Loucy (cell line): ENCODE results near the gene HORMAD1.

ENCODE experiments used
- H2AFZ ChIP-seq: fragments of 200-600 bp; sonication (generic); 2 replicates; pipeline ENCODE4 v1.6.0; 2016; ENCODE audit warnings: antibody characterized with exemption, mild to moderate bottlenecking, low read length, moderate library complexity
- H3F3A ChIP-seq: fragments of 200-600 bp; 2 replicates; pipeline ENCODE4 v1.6.0; 2016; ENCODE audit warnings: antibody characterized with exemption, low read depth, mild to moderate bottlenecking
- H3K27me3 ChIP-seq: fragments of 200-600 bp; sonication (generic); 2 replicates; pipeline ENCODE4 v1.6.1; 2014; ENCODE audit warnings: low read length, mild to moderate bottlenecking; ENCODE audit not compliant: insufficient read depth, poor library complexity, severe bottlenecking
- H3K36me3 ChIP-seq: fragments of 200-600 bp; sonication (generic); 2 replicates; pipeline ENCODE4 v1.6.1; 2016; ENCODE audit warnings: low read length; ENCODE audit not compliant: insufficient read depth
- H3K4me1 ChIP-seq: fragments of 200-600 bp; sonication (generic); 2 replicates; pipeline ENCODE4 v1.5.1; 2014; ENCODE audit warnings: low read length, mild to moderate bottlenecking; ENCODE audit not compliant: insufficient read depth, poor library complexity, severe bottlenecking
- H3K4me2 ChIP-seq: fragments of 200-600 bp; sonication (generic); 2 replicates; pipeline ENCODE4 v1.6.0; 2014; ENCODE audit warnings: antibody characterized with exemption, low read length, low read depth, mild to moderate bottlenecking; ENCODE audit not compliant: poor library complexity, severe bottlenecking
- H3K4me3 ChIP-seq: fragments of 200-600 bp; sonication (generic); 2 replicates; pipeline ENCODE4 v1.5.1; 2014; ENCODE audit warnings: low read length, mild to moderate bottlenecking, mixed read lengths; ENCODE audit not compliant: poor library complexity, severe bottlenecking
- H3K79me2 ChIP-seq: fragments of 200-600 bp; sonication (generic); 2 replicates; pipeline ENCODE4 v1.6.1; 2014; ENCODE audit warnings: low read length; ENCODE audit not compliant: insufficient read depth
- H3K9ac ChIP-seq: fragments of 200-600 bp; sonication (generic); 2 replicates; pipeline ENCODE4 v1.6.0; 2014; ENCODE audit warnings: mild to moderate bottlenecking, low read depth, low read length, moderate library complexity; ENCODE audit not compliant: poor library complexity, severe bottlenecking
- H3K9me2 ChIP-seq: fragments of 200-600 bp; sonication (generic); replicated peaks from 2 replicates; pipeline ENCODE4 v1.6.1; 2016; ENCODE audit warnings: low read depth, low read length, mixed read lengths
- H3K9me3 ChIP-seq: fragments of 200-600 bp; sonication (generic); 2 replicates; pipeline ENCODE4 v1.6.1; 2014; ENCODE audit warnings: mild to moderate bottlenecking, antibody characterized with exemption, low read length, low read depth; ENCODE audit not compliant: insufficient read depth
- H4K20me1 ChIP-seq: fragments of 200-600 bp; sonication (generic); 2 replicates; pipeline ENCODE4 v1.6.0; 2014; ENCODE audit warnings: antibody characterized with exemption, low read length, mild to moderate bottlenecking; ENCODE audit not compliant: insufficient read depth, poor library complexity, severe bottlenecking
- EZH2phosphoT487 ChIP-seq: fragments of 200-600 bp; IDR thresholded peaks from 2 replicates; pipeline ENCODE4 v1.6.1; 2018; ENCODE audit warnings: antibody characterized with exemption, mild to moderate bottlenecking, moderate library complexity, borderline replicate concordance
- TF ChIP-seq, protein P1 (sequence below): fragments of 200-600 bp; sonication (generic); conservative IDR thresholded peaks from 2 replicates; pipeline ENCODE4 v1.5.1; 2014; ENCODE audit warnings: mild to moderate bottlenecking, antibody characterized with exemption, low read length

The HORMAD1 gene

DNA sequence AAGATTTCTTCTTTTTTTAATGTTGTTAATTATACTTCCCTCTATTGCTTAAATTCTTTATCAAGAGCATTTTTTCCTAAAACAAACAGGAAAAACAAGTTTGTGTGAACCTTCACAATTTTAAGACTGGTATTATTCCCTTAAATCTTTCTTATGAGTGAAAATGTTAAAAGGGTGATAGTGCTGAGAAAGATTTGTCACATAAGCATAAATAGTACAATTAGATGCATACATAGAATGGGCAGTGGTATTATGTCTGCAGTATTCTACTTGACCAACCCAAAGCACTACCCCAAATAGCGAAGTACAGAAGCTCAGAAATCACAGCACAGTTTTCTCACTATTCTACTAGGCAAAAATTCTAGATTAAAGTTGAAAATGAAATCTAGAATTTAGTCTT, 41.7 kb downstream of the HORMAD1 start:
- H3K4me1 ChIP-seq = peaks cover 3% of the 10 kb centered on the region
- H3F3A ChIP-seq = no peaks in the 10 kb centered on the region
- no peak overlapping the region for H3K4me2 ChIP-seq
- 0 out of 2 replicates have a peak, but pooled peaks cover 6% of the 10 kb centered on the region for H3K79me2 ChIP-seq
- H4K20me1 ChIP-seq = peaks cover 4% of the 10 kb centered on the region
- H3K9me2 ChIP-seq = no peaks in the 10 kb centered on the region
- TF ChIP-seq, protein P1, sequence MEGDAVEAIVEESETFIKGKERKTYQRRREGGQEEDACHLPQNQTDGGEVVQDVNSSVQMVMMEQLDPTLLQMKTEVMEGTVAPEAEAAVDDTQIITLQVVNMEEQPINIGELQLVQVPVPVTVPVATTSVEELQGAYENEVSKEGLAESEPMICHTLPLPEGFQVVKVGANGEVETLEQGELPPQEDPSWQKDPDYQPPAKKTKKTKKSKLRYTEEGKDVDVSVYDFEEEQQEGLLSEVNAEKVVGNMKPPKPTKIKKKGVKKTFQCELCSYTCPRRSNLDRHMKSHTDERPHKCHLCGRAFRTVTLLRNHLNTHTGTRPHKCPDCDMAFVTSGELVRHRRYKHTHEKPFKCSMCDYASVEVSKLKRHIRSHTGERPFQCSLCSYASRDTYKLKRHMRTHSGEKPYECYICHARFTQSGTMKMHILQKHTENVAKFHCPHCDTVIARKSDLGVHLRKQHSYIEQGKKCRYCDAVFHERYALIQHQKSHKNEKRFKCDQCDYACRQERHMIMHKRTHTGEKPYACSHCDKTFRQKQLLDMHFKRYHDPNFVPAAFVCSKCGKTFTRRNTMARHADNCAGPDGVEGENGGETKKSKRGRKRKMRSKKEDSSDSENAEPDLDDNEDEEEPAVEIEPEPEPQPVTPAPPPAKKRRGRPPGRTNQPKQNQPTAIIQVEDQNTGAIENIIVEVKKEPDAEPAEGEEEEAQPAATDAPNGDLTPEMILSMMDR = no peak
- no peak for TF ChIP-seq EZH2phosphoT487
- H3K27me3 ChIP-seq = no peaks in the 10 kb centered on the region
- H3K9me3 ChIP-seq = no peaks in the 10 kb centered on the region
- no peak overlapping the region for H3K4me3 ChIP-seq
- H2AFZ ChIP-seq = no peak overlapping the region
- H3K9ac ChIP-seq = no peak overlapping the region
- no peaks in the 10 kb centered on the region; the same call in 1 of the 2 replicates for H3K36me3 ChIP-seq

GRCh38 chr1:150674881-150675280, 45.8 kb downstream of the HORMAD1 start:
- H4K20me1 ChIP-seq = peaks cover 4% of the 10 kb centered on the region
- H3K9me3 ChIP-seq = no peaks in the 10 kb centered on the region
- H2AFZ ChIP-seq = no peak overlapping the region
- no peaks in the 10 kb centered on the region for H3F3A ChIP-seq
- H3K4me3 ChIP-seq = no peak overlapping the region
- 0 out of 2 replicates have a peak, but pooled peaks cover 6% of the 10 kb centered on the region for H3K79me2 ChIP-seq
- no peaks in the 10 kb centered on the region for H3K9me2 ChIP-seq
- TF ChIP-seq, protein P1 = no peak
- no peak for TF ChIP-seq EZH2phosphoT487
- H3K4me1 ChIP-seq = no peaks in the 10 kb centered on the region
- H3K4me2 ChIP-seq = no peak overlapping the region
- H3K9ac ChIP-seq = no peak overlapping the region
- no peaks in the 10 kb centered on the region; the same call in 1 of the 2 replicates for H3K36me3 ChIP-seq
- H3K27me3 ChIP-seq = no peaks in the 10 kb centered on the region

GRCh38 chr1:150663321-150663720, 57.4 kb downstream of the HORMAD1 start:
- no peaks in the 10 kb centered on the region for H3K9me3 ChIP-seq
- no peak overlapping the region for H2AFZ ChIP-seq
- H3K79me2 ChIP-seq = no peaks in the 10 kb centered on the region
- peaks cover 24% of the 10 kb centered on the region; the same call in 1 of the 2 replicates for H3K36me3 ChIP-seq
- no peaks in the 10 kb centered on the region for H4K20me1 ChIP-seq
- no peaks in the 10 kb centered on the region for H3F3A ChIP-seq
- TF ChIP-seq, protein P1 = no peak
- no peak for TF ChIP-seq EZH2phosphoT487
- no peaks in the 10 kb centered on the region for H3K9me2 ChIP-seq
- no peak overlapping the region for H3K4me2 ChIP-seq
- no peaks in the 10 kb centered on the region for H3K4me1 ChIP-seq
- H3K4me3 ChIP-seq = no peak overlapping the region
- no peaks in the 10 kb centered on the region for H3K27me3 ChIP-seq
- no peak overlapping the region for H3K9ac ChIP-seq
